Gastrocnemius medialis (tissue), 4 donors: ENCODE results near the gene ACCSL.

Experiments used
- POLR2A ChIP-seq, 2 donors: fragments of 450-650 bp; IDR thresholded peaks; one replicate each; pipeline ENCODE4 v1.6.1; 2017; ENCODE audit warnings: antibody characterized with exemption in 2 of 2, mild to moderate bottlenecking in 2 of 2, moderate library complexity in 2 of 2
- TF ChIP-seq, protein P1 (sequence below), 5 experiments: fragments of 450-650 bp in 3 of 5; fragments of 200-600 bp in 2 of 5; sonication (generic) in 2 of 5; IDR thresholded peaks in 4 of 5; conservative IDR thresholded peaks in 1 of 5; 1 replicate in 4 of 5; 2 replicates in 1 of 5; pipeline ENCODE4 v1.5.1; 2016 to 2019; ENCODE audit warnings: antibody characterized with exemption in 5 of 5, mild to moderate bottlenecking in 3 of 5, moderate library complexity in 3 of 5

DNA sequence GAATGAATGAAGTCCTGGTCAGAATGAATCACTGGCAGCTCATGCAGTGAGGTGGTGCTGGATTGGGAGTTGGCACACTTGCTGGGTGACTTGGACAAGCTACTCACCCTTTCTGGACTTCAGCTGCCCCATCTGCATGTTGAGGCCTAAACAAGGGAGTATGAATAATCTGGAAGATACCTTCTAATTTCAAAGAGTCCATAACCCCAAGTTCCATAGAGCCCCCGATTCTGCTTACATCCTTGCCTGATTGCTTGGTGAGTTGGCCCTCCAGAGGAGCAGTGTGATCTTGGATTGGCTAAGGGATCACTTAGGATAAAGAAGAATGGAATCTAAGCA, 18.3 kb upstream of the ACCSL start:
- no peak for TF ChIP-seq POLR2A (IDR thresholded peaks at IDR 0.05)
- TF ChIP-seq, protein P1, sequence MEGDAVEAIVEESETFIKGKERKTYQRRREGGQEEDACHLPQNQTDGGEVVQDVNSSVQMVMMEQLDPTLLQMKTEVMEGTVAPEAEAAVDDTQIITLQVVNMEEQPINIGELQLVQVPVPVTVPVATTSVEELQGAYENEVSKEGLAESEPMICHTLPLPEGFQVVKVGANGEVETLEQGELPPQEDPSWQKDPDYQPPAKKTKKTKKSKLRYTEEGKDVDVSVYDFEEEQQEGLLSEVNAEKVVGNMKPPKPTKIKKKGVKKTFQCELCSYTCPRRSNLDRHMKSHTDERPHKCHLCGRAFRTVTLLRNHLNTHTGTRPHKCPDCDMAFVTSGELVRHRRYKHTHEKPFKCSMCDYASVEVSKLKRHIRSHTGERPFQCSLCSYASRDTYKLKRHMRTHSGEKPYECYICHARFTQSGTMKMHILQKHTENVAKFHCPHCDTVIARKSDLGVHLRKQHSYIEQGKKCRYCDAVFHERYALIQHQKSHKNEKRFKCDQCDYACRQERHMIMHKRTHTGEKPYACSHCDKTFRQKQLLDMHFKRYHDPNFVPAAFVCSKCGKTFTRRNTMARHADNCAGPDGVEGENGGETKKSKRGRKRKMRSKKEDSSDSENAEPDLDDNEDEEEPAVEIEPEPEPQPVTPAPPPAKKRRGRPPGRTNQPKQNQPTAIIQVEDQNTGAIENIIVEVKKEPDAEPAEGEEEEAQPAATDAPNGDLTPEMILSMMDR (IDR thresholded peaks at IDR 0.05 in 4 of 5, conservative IDR thresholded peaks at IDR 0.05 in 1 of 5) = no peak
